Skeletal muscle satellite cell (primary cell): Measurements from ENCODE around the gene RASGEF1C.

Experiments used
- H3K27me3 ChIP-seq: 2 replicates; pipeline ENCODE4 v1.7.0; 2013; ENCODE audit warnings: low read length; ENCODE audit not compliant: control insufficient read depth, insufficient read depth
- H3K36me3 ChIP-seq: 2 replicates; pipeline ENCODE4 v1.7.0; 2013; ENCODE audit warnings: mild to moderate bottlenecking, control low read depth, low read length; ENCODE audit not compliant: insufficient read depth
- H3K4me1 ChIP-seq: 2 replicates; pipeline ENCODE4 v1.7.0; 2013; ENCODE audit warnings: low read length; ENCODE audit not compliant: control insufficient read depth, insufficient read depth
- H3K4me2 ChIP-seq: 2 replicates; pipeline ENCODE4 v1.7.0; 2013; ENCODE audit warnings: mild to moderate bottlenecking, low read length
- H3K4me3 ChIP-seq: 2 replicates; pipeline ENCODE4 v1.7.0; 2013; ENCODE audit warnings: low read length
- H3K9ac ChIP-seq: 2 replicates; pipeline ENCODE4 v1.7.0; 2013; ENCODE audit warnings: mild to moderate bottlenecking, low read depth, low read length, moderate library complexity
- H3K9me3 ChIP-seq: replicated peaks from 2 replicates; pipeline ENCODE4 v1.7.0; 2013; ENCODE audit warnings: mild to moderate bottlenecking, control low read depth, low read length

Gene RASGEF1C

DNA sequence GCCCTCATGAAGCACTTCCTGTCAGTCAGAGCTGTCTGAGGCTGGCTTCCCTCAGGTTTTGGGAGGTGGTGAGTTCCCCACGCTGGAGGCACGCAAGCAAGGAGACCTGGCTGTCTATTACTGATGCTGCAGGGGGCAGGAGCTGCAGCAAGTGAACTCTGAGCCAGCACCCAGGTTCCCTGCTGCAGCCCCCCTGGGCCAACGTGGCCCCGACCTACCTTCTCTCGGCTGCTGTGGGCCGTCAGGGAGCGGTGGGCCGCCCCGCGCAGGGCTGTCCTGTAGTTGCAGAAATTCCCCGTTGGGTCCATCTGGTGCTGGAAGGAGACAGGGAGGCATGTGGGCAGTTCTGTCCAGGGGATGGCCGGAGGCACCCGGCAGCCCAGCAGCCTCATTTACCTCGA, 90.6 kb downstream of the RASGEF1C start:
- Histone ChIP-seq H3K4me1 (no peaks in the 10 kb centered on the region), H3K9me3 (no peaks in the 10 kb centered on the region), H3K36me3 (no peaks in the 10 kb centered on the region)

DNA sequence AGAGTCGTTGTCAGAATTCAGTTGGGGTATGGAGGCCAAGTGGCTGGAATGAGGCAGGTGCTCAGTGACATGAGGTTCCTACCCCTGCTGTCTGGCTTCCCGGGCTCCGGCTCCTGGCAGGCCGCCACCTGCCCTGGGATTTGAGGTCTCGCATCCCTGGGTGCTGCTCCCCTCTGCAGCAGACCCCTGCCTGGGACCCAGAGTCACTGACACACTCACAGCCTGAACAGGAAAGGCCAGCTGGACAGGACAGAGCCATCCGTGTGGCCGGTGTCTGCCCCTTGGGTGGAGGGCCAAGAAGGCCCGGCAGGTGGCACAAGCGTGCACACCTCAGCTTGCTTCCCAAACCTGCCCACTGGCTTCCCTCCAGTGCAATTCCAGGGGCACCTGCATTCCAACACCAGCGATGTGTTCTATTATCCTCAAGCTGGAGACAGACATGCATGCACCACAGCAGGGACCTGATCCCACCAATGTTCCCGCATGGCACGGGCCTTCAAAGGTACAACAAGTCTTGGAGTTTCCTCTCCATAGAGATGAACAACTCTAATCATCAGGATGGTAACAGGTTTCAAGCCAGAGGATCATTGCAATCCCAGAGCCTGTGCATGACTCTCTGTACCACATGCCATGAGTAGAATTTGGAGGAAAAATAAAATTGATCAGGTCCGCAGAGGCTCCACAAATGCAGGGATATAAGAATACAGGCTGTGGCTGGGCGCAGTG, 91.8 kb downstream of the RASGEF1C start:
- peaks cover 5% of the 10 kb centered on the region for H3K27me3 ChIP-seq
- no peak overlapping the region for H3K9ac ChIP-seq
- H3K4me2 ChIP-seq = no peak overlapping the region

More for the DNA sequence above, 90.6 kb downstream of the RASGEF1C start:
- Histone ChIP-seq H3K9ac (no peak overlapping the region), H3K4me3 (no peak overlapping the region), H3K27me3 (peaks cover 5% of the 10 kb centered on the region), H3K4me2 (no peak overlapping the region)

GRCh38 chr5:180116077-180116999, 92.7 kb downstream of the RASGEF1C start:
- no peak overlapping the region for H3K9ac ChIP-seq
- H3K4me2 ChIP-seq = no peak overlapping the region
- no peaks in the 10 kb centered on the region for H3K36me3 ChIP-seq
- H3K4me3 ChIP-seq = no peak overlapping the region
- H3K9me3 ChIP-seq = no peaks in the 10 kb centered on the region
- H3K4me1 ChIP-seq = no peaks in the 10 kb centered on the region
- no peaks in the 10 kb centered on the region for H3K27me3 ChIP-seq

More for the DNA sequence above, 91.8 kb downstream of the RASGEF1C start:
- Histone ChIP-seq H3K9me3 (no peaks in the 10 kb centered on the region), H3K36me3 (no peaks in the 10 kb centered on the region), H3K4me1 (no peaks in the 10 kb centered on the region), H3K4me3 (no peak overlapping the region)

DNA sequence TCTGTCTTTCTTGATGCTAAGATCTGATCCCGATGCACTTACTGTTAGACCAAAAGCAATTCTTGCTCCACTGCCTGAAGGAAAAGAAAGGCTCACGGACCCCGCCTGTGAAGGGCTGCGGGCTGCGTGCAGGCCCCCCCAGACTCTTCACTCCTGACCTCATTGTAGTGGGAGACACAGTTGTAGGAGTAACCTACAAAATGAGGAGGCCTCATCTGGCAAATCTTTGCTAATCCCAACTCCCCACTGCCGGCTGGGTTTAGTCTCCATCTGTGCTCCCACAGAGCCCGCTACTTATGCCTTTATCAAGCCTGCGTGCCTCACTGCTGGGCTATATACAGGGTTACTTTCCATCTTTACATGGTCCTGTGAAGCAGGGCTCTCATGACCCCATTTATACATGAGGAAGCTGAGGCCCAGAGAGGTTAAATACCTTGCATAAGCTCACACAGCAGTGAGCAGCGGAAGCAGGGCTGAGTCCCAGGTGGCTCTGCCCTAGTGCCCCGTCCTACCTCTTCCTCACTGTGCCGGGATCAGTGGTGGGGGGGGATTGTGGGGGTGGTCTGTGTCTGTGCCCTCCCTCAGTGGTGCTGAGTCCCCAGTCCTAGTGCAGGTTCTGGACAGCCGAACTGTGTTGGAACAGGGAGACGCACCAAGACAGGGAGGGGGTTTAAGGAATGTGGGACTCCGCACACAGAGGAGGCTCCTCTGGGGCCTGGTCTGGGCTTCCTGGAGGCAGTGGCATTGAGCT, 93.5 kb downstream of the RASGEF1C start:
- no peak overlapping the region for H3K4me2 ChIP-seq
- no peaks in the 10 kb centered on the region for H3K9me3 ChIP-seq
- no peak overlapping the region for H3K9ac ChIP-seq
- H3K27me3 ChIP-seq = no peaks in the 10 kb centered on the region
- no peaks in the 10 kb centered on the region for H3K4me1 ChIP-seq
- H3K36me3 ChIP-seq = no peaks in the 10 kb centered on the region
- H3K4me3 ChIP-seq = no peak overlapping the region

GRCh38 chr5:180114304-180115003, 94.6 kb downstream of the RASGEF1C start:
- H3K4me1 ChIP-seq = no peaks in the 10 kb centered on the region
- no peaks in the 10 kb centered on the region for H3K9me3 ChIP-seq
- H3K27me3 ChIP-seq = no peaks in the 10 kb centered on the region
- no peak overlapping the region for H3K4me2 ChIP-seq
- H3K9ac ChIP-seq = no peak overlapping the region
- no peak overlapping the region for H3K4me3 ChIP-seq
- no peaks in the 10 kb centered on the region for H3K36me3 ChIP-seq

- no peaks in the 10 kb centered on the region for H3K27me3 ChIP-seq
- no peaks in the 10 kb centered on the region for H3K36me3 ChIP-seq
- H3K4me1 ChIP-seq = no peaks in the 10 kb centered on the region
- no peaks in the 10 kb centered on the region for H3K9me3 ChIP-seq
- H3K4me3 ChIP-seq = no peak overlapping the region
- H3K9ac ChIP-seq = no peak overlapping the region
- H3K4me2 ChIP-seq = no peak overlapping the region
Measured at GRCh38 chr5:180113660-180114303, 95.2 kb downstream of the RASGEF1C start.

DNA sequence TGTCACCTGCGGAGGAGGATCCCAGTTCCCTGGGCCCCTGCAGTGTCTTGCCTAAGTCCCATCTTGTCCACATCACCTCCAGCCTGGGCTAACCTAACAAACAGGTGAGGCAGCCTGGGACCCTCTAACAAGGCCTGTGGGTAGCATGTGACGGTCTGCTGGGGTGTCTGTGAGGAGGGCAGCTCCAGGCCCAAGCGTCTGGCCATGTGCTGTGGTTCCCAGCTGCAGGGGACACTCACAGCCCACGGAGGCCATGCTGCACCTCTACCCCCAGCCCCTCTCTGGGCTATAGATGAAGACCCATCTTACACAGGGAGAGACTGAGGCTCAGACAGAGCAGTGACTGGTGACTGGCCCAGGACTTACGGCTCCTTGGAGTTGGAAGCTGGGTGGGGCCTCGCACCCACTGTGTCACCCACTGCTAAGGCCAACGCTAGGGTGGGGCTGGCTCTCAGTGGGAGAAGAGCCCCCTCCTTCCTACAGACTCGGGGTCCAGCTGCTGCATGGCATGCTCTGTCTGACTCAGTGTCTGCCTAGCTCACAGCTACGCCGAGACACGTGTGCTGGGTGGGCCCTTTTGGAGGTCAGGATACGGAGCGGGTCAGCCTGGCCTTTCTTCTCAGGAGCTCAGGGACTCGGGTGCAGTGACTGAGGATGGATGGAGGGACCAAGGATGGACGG, 96.7 kb downstream of the RASGEF1C start:
- H3K4me2 ChIP-seq = no peak overlapping the region
- no peaks in the 10 kb centered on the region for H3K4me1 ChIP-seq
- no peaks in the 10 kb centered on the region for H3K27me3 ChIP-seq
- no peaks in the 10 kb centered on the region for H3K9me3 ChIP-seq
- no peak overlapping the region for H3K4me3 ChIP-seq
- no peaks in the 10 kb centered on the region for H3K36me3 ChIP-seq
- H3K9ac ChIP-seq = no peak overlapping the region

DNA sequence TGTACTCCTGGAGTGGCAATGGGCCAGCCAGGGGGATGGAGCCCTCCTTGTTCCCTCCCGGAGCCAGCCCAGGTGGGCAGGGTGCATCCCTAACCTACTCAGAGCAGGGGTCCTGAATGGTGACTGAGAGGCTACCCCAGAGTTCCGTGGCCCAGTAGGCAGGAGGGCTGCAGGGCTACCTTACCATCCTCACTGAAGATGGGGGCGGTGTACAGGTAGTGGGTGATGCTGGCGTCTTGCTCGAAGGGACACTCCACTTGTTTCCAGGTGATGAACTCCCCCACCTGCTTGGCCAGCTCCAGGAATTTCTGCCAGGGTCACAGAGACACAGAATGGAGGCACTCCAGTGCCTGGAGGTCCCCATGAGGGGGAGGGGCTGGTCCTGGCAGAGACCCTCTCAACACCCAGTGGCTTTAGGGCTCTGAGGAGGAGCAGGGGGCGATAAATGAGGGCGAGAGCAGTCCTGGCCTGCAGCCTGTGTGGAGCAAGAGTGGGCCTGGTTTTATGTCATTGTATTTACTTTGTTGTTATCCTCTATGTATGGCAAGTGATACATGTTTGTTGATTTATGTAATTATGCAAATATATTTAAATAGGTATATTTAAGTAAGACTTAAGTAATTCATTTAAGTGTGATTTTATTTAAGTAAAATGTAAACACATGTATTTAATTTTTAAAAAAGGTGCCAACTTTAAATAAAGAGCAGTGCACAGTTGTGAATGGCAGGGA, 97.6 kb downstream of the RASGEF1C start:
- Histone ChIP-seq H3K4me1 (no peaks in the 10 kb centered on the region), H3K36me3 (no peaks in the 10 kb centered on the region), H3K4me2 (no peak overlapping the region), H3K27me3 (no peaks in the 10 kb centered on the region), H3K9ac (no peak overlapping the region), H3K4me3 (no peak overlapping the region), H3K9me3 (no peaks in the 10 kb centered on the region)

GRCh38 chr5:180109920-180110319, 99.1 kb downstream of the RASGEF1C start:
- H3K27me3 ChIP-seq = no peaks in the 10 kb centered on the region
- no peak overlapping the region for H3K4me2 ChIP-seq
- H3K4me1 ChIP-seq = no peaks in the 10 kb centered on the region
- no peaks in the 10 kb centered on the region for H3K9me3 ChIP-seq
- H3K4me3 ChIP-seq = no peak overlapping the region
- no peak overlapping the region for H3K9ac ChIP-seq
- no peaks in the 10 kb centered on the region for H3K36me3 ChIP-seq

GRCh38 chr5:180107005-180107404, 102.0 kb downstream of the RASGEF1C start:
- Histone ChIP-seq H3K9ac (no peak overlapping the region), H3K36me3 (no peaks in the 10 kb centered on the region), H3K4me2 (no peak overlapping the region), H3K4me3 (no peak overlapping the region), H3K4me1 (no peaks in the 10 kb centered on the region), H3K27me3 (no peaks in the 10 kb centered on the region), H3K9me3 (no peaks in the 10 kb centered on the region)
